Stimulated activated naive CD4-positive, alpha-beta T cell treated with Interleukin-2 at 50 U/mL for 16 hours (primary cell): ENCODE data around the gene ATOSA.

Experiments used
- DNase-seq: peaks from one replicate; lab custom pipeline; 2025; lab: John Stamatoyannopoulos, UW

Gene ATOSA

GRCh38 chr15:52652984-52653383, 26.2 kb downstream of the ATOSA start:
- no peak for DNase-seq

- DNase-seq = no peak
Measured at GRCh38 chr15:52652286-52652685, 26.9 kb downstream of the ATOSA start.

GRCh38 chr15:52651868-52652267, 27.3 kb downstream of the ATOSA start:
- peak; percentile 7 for DNase-seq

- DNase-seq = no peak
Measured at GRCh38 chr15:52651114-52651513, 28.1 kb downstream of the ATOSA start.

- no peak for DNase-seq
Measured at GRCh38 chr15:52649686-52650085, 29.5 kb downstream of the ATOSA start.

GRCh38 chr15:52645916-52646315, 33.3 kb downstream of the ATOSA start:
- no peak for DNase-seq

- no peak for DNase-seq
Measured at GRCh38 chr15:52642386-52643361, 36.5 kb downstream of the ATOSA start.

GRCh38 chr15:52636459-52636858, 42.7 kb downstream of the ATOSA start:
- no peak for DNase-seq

GRCh38 chr15:52635908-52636307, 43.3 kb downstream of the ATOSA start:
- no peak for DNase-seq
